Measurements from ENCODE around the gene SMARCAL1. TPM values are rescaled to one million over a fixed set of nuclear protein-coding genes. Genes with fewer than 3 reads are reported as not detected.
A peak's percentile ranks its signal among the peaks of the same experiment; 100 is the strongest.

The SMARCAL1 gene
- total RNA-seq, 1 donor from 2014 or later = 23.6 TPM

DNA sequence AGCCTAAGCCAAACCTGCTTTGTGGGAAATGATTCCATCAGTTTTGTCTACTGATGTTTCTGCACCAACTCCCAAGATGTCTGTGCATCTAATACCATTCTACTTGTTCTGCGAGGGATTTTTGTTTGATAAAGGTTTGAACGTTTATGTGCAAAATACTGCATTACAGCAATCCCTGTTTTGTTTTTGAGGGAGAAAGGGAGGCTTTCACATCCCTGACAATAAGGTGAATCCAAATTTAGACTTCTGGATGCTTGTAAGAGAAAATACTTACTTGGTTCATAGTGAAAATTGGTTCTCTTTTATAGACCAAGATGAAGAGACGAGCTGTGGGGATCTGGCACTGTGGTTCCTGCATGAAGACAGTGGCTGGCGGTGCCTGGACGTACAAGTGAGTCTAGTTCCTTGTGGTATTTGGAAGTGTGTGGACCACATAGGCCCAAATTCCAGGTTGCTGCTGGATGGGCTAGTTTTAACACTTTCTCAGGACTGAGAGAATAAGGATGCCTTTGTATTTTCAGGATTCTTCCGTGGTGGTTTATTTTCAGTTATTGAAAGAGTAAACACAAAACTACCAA is 87.4 kb downstream of the SMARCAL1 start:
- Mint-ChIP-seq H3K4me3 (ENCODE audit: unreplicated experiment) (peak overlapping the region; percentile 95), H3K36me3 (ENCODE audit: unreplicated experiment) (peaks cover 43% of the 10 kb centered on the region), H3K27me3 (ENCODE audit: unreplicated experiment) (no peaks in the 10 kb centered on the region), H3K4me1 (ENCODE audit: unreplicated experiment) (peaks cover 53% of the 10 kb centered on the region), H3K9me3 (ENCODE audit: unreplicated experiment) (no peaks in the 10 kb centered on the region), H3K27ac (ENCODE audit: unreplicated experiment) (peak overlapping the region; percentile 92)
- no peak for DNase-seq (ENCODE audit: extremely low spot score, unreplicated experiment)
- TF ChIP-seq, protein P1, sequence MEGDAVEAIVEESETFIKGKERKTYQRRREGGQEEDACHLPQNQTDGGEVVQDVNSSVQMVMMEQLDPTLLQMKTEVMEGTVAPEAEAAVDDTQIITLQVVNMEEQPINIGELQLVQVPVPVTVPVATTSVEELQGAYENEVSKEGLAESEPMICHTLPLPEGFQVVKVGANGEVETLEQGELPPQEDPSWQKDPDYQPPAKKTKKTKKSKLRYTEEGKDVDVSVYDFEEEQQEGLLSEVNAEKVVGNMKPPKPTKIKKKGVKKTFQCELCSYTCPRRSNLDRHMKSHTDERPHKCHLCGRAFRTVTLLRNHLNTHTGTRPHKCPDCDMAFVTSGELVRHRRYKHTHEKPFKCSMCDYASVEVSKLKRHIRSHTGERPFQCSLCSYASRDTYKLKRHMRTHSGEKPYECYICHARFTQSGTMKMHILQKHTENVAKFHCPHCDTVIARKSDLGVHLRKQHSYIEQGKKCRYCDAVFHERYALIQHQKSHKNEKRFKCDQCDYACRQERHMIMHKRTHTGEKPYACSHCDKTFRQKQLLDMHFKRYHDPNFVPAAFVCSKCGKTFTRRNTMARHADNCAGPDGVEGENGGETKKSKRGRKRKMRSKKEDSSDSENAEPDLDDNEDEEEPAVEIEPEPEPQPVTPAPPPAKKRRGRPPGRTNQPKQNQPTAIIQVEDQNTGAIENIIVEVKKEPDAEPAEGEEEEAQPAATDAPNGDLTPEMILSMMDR (IDR thresholded peaks at IDR 0.05) = no peak

DNA sequence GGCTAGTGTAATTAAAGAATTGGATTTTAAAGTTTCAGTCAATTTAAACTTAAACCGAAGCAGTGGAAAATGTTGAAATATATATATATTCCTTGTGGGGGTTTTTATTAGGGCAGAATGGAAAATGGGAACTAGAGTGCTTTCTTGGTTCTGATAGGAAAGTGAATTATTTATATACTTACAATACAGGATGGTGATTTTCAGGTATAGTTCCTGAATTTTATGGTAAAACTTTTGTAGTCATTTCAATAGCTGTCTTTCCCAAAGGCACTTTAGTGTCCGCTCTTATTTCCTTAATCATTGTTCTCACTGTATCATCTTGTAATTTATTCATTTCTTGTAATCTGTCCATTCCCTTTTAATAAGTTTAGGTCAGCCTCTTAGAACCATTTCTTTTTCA is 88.3 kb downstream of the SMARCAL1 start:
- DNase-seq (ENCODE audit: extremely low spot score, unreplicated experiment) = no peak
- no peaks in the 10 kb centered on the region for H3K27me3 Mint-ChIP-seq (ENCODE audit: unreplicated experiment)
- TF ChIP-seq, protein P1 (IDR thresholded peaks at IDR 0.05) = no peak
- no peaks in the 10 kb centered on the region for H3K9me3 Mint-ChIP-seq (ENCODE audit: unreplicated experiment)
- peaks cover 50% of the 10 kb centered on the region for H3K4me1 Mint-ChIP-seq (ENCODE audit: unreplicated experiment)
- peaks cover 51% of the 10 kb centered on the region for H3K36me3 Mint-ChIP-seq (ENCODE audit: unreplicated experiment)
- peak overlapping the region; percentile 92 for H3K27ac Mint-ChIP-seq (ENCODE audit: unreplicated experiment)
- peak overlapping the region; percentile 95 for H3K4me3 Mint-ChIP-seq (ENCODE audit: unreplicated experiment)

DNA sequence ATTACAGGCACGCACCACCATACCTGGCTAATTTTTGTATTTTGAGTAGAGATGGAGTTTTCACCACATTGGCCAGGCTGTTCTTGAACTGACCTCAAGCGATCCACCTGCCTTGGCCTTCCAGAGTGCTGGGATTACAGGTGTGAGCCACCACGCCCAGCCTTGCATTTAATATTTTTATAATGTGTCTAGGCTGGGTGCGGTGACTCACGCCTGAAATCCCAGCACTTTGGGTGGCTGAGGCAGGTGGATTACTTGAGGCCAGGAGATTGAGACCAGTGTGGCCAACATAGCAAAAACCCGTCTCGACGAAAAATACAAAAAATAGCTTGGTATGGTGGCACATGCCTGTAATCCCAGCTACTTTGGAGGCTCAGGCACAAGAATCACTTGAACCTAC is 89.6 kb downstream of the SMARCAL1 start:
- DNase-seq (ENCODE audit: extremely low spot score, unreplicated experiment) = no peak
- Mint-ChIP-seq H3K9me3 (ENCODE audit: unreplicated experiment) (no peaks in the 10 kb centered on the region), H3K4me3 (ENCODE audit: unreplicated experiment) (no peak overlapping the region), H3K27ac (ENCODE audit: unreplicated experiment) (no peak overlapping the region), H3K36me3 (ENCODE audit: unreplicated experiment) (peaks cover 59% of the 10 kb centered on the region), H3K4me1 (ENCODE audit: unreplicated experiment) (peaks cover 44% of the 10 kb centered on the region), H3K27me3 (ENCODE audit: unreplicated experiment) (no peaks in the 10 kb centered on the region)
- TF ChIP-seq, protein P1 (IDR thresholded peaks at IDR 0.05) = no peak

DNA sequence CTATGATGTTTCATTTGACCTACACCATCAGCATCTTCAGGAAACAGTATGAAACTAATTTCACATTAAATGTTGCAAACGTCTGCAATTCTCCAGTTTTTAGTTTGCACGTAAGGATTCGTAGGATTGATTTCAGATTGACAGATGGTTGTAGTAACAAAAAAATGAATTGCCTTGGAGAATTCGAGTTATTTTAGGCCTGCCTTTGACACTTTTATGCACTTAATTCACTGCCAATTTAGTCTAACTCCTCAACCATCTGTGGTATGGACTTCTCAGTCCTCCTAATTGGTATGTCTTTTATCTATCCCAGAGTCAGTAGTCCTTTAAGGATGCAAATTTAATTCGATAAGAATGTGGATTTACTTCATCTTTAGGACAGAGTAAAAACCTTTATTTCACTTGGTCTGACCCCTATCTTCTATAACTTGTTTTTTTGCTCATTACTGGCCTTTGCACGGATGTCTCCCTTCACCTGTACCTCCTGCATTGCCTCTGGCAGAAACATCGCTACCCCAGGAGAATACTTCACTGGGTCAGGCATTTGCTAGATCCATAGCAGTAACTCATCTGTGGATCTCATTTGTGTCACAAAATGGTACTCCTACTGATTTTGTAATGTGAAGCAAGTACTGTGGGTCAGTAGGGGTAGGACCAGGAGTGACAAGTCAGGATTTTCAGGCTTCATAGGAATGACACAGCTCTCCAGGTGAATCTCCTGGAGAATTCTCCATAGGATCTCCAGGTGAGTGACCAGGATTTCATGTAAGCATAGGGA is 90.3 kb downstream of the SMARCAL1 start:
- Mint-ChIP-seq H3K27ac (ENCODE audit: unreplicated experiment) (peak overlapping the region; percentile 16), H3K4me3 (ENCODE audit: unreplicated experiment) (no peak overlapping the region), H3K27me3 (ENCODE audit: unreplicated experiment) (no peaks in the 10 kb centered on the region), H3K4me1 (ENCODE audit: unreplicated experiment) (peaks cover 39% of the 10 kb centered on the region), H3K9me3 (ENCODE audit: unreplicated experiment) (no peaks in the 10 kb centered on the region), H3K36me3 (ENCODE audit: unreplicated experiment) (peaks cover 61% of the 10 kb centered on the region)
- TF ChIP-seq, protein P1 (IDR thresholded peaks at IDR 0.05) = no peak
- no peak for DNase-seq (ENCODE audit: extremely low spot score, unreplicated experiment)

DNA sequence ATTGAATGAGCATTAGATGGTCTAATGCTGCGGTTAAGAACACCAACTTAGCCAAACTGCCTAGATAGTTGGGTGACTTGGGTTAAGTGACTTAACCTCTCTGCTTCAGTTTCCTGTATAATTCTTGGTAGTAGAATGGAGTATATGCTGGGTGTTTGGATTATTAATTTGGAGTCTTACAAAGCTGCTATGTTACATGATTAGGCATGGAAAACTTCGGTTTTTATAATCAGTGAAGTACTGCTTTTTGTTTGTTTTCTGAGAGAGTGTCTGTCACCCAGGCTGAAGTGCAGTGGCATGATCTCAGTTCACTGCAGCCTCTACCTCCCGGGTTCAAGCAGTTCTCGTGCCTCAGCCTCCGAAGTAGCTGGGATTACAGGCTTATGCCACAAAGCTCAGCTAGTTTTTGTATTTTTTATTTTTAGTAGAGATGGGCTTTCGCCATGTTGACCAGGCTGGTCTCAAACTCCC is 90.9 kb downstream of the SMARCAL1 start:
- no peak for DNase-seq (ENCODE audit: extremely low spot score, unreplicated experiment)
- Mint-ChIP-seq H3K36me3 (ENCODE audit: unreplicated experiment) (peaks cover 64% of the 10 kb centered on the region), H3K27ac (ENCODE audit: unreplicated experiment) (no peak overlapping the region), H3K27me3 (ENCODE audit: unreplicated experiment) (no peaks in the 10 kb centered on the region), H3K9me3 (ENCODE audit: unreplicated experiment) (no peaks in the 10 kb centered on the region), H3K4me3 (ENCODE audit: unreplicated experiment) (no peak overlapping the region), H3K4me1 (ENCODE audit: unreplicated experiment) (peaks cover 32% of the 10 kb centered on the region)
- TF ChIP-seq, protein P1 (IDR thresholded peaks at IDR 0.05) = no peak

Measured in osteocyte (in vitro differentiated cells).